GM23248 (cell line): Measurements from ENCODE around the gene CCDC88C. TPM values are rescaled to one million over a fixed set of nuclear protein-coding genes. Genes with fewer than 3 reads are reported as not detected.
A peak's percentile ranks its signal among the peaks of the same experiment; 100 is the strongest.

Source experiments
- DNase-seq: peaks from one replicate; pipeline ENCODE4 v3.0.0-alpha.2; 2015
- H2AFZ ChIP-seq: fragments of 200-600 bp; sonication (generic); 2 replicates; pipeline ENCODE4 v1.6.1; 2016; ENCODE audit warnings: antibody characterized with exemption
- H3F3A ChIP-seq: fragments of 200-600 bp; sonication (generic); 2 replicates; pipeline ENCODE4 v1.6.1; 2016; ENCODE audit warnings: mild to moderate bottlenecking, antibody characterized with exemption, mixed run types; ENCODE audit not compliant: insufficient read depth
- H3K27ac ChIP-seq: fragments of 200-600 bp; sonication (generic); 2 replicates; pipeline ENCODE4 v1.5.1; 2016; ENCODE audit warnings: mild to moderate bottlenecking
- H3K27me3 ChIP-seq: fragments of 200-600 bp; sonication (generic); replicated peaks from 2 replicates; pipeline ENCODE4 v1.6.1; 2016; ENCODE audit warnings: mild to moderate bottlenecking; ENCODE audit not compliant: insufficient read depth
- H3K36me3 ChIP-seq: fragments of 200-600 bp; sonication (generic); 2 replicates; pipeline ENCODE4 v1.6.1; 2016; ENCODE audit warnings: low read depth, mild to moderate bottlenecking
- H3K4me1 ChIP-seq: fragments of 200-600 bp; sonication (generic); 2 replicates; pipeline ENCODE4 v1.6.1; 2016; ENCODE audit warnings: mild to moderate bottlenecking; ENCODE audit not compliant: insufficient read depth
- H3K4me2 ChIP-seq: fragments of 200-600 bp; sonication (generic); one replicate; pipeline ENCODE4 v1.6.1; 2016; ENCODE audit warnings: mild to moderate bottlenecking; ENCODE audit not compliant: unreplicated experiment
- H3K4me3 ChIP-seq: fragments of 200-600 bp; sonication (generic); 2 replicates; pipeline ENCODE4 v1.5.1; 2016; ENCODE audit warnings: mild to moderate bottlenecking
- H3K79me2 ChIP-seq: fragments of 200-600 bp; sonication (generic); 2 replicates; pipeline ENCODE4 v1.6.1; 2016; ENCODE audit warnings: mild to moderate bottlenecking; ENCODE audit not compliant: insufficient read depth
- H3K9ac ChIP-seq: fragments of 200-600 bp; sonication (generic); 2 replicates; pipeline ENCODE4 v1.6.1; 2016; ENCODE audit warnings: mild to moderate bottlenecking
- H3K9me2 ChIP-seq: fragments of 200-600 bp; sonication (generic); 2 replicates; pipeline ENCODE4 v1.6.1; 2016; ENCODE audit warnings: mixed run types, mild to moderate bottlenecking, moderate library complexity; ENCODE audit not compliant: insufficient read depth
- H3K9me3 ChIP-seq: fragments of 200-600 bp; sonication (generic); one replicate; pipeline ENCODE4 v1.6.1; 2017; ENCODE audit warnings: low read depth
- H4K20me1 ChIP-seq: fragments of 200-600 bp; sonication (generic); 2 replicates; pipeline ENCODE4 v1.6.0; 2016; ENCODE audit not compliant: insufficient read depth
- EZH2 ChIP-seq: fragments of 200-600 bp; sonication (generic); IDR thresholded peaks from 2 replicates; pipeline ENCODE4 v1.6.1; 2018; ENCODE audit warnings: antibody characterized with exemption, mild to moderate bottlenecking; ENCODE audit not compliant: insufficient read depth, poor library complexity, severe bottlenecking
- EZH2phosphoT487 ChIP-seq: fragments of 200-600 bp; sonication (generic); IDR thresholded peaks from 2 replicates; pipeline ENCODE4 v1.6.1; 2018; ENCODE audit warnings: antibody characterized with exemption, moderate library complexity, mild to moderate bottlenecking, low read depth; ENCODE audit not compliant: insufficient read depth
- WGBS, 2 experiments: methylation state at CpG; one replicate each; pipeline ENCODE4 v1.1.6; 2015 to 2017; ENCODE audit warnings: low lambda C conversion rate in 2 of 2, low coverage in 1 of 2; ENCODE audit errors: missing lambda C conversion rate in 2 of 2; 5-methylcytosine and 5-hydroxymethylcytosine counted together
- in situ Hi-C: fragments of 300-500 bp; cut with MboI; formaldehyde crosslinking; loops from 2 replicates; pipeline ENCODE4 v1.15.0; 2020
- polyA plus RNA-seq: library from polyadenylated mRNA; unstranded; fragments of >200 nt; fragmentation: Nextera tagmentation; extraction: Ambion mirVana; gene quantifications from 2 replicates; pipeline ENCODE4 v1.2.1, GENCODE V29; 2016
- total RNA-seq: library from RNA; depleted of rRNA; stranded (reverse); fragments of >200 nt; shearing (Covaris generic); gene quantifications from 2 replicates; pipeline ENCODE4 v1.2.3, GENCODE V29; 2014

CCDC88C gene
- total and polyA plus RNA-seq, 2 experiments from 2014 or later = not detected

- in situ Hi-C loops = no loop called here
- Histone ChIP-seq H3K27me3 (peaks cover 11% of the 10 kb centered on the region; the same call in 1 of the 2 replicates), H3K9me2 (no peaks in the 10 kb centered on the region), H3K9me3 (no peaks in the 10 kb centered on the region), H3K9ac (no peak overlapping the region), H3K27ac (no peak overlapping the region), H3F3A (no peaks in the 10 kb centered on the region), H3K4me3 (no peak overlapping the region), H3K4me1 (no peaks in the 10 kb centered on the region), H3K79me2 (no peaks in the 10 kb centered on the region), H3K4me2 (no peak overlapping the region), H3K36me3 (no peaks in the 10 kb centered on the region), H4K20me1 (no peaks in the 10 kb centered on the region), H2AFZ (no peak overlapping the region)
- no peak for TF ChIP-seq EZH2phosphoT487
- TF ChIP-seq EZH2 = no peak
- DNase-seq = peak; percentile 21
- WGBS, 2 experiments = 32 to 34% methylated on average over 17 to 21 of the region's 21 CpGs
These were observed 100.0 kb downstream of the CCDC88C start for GRCh38 chr14:91317381-91318308.

DNA sequence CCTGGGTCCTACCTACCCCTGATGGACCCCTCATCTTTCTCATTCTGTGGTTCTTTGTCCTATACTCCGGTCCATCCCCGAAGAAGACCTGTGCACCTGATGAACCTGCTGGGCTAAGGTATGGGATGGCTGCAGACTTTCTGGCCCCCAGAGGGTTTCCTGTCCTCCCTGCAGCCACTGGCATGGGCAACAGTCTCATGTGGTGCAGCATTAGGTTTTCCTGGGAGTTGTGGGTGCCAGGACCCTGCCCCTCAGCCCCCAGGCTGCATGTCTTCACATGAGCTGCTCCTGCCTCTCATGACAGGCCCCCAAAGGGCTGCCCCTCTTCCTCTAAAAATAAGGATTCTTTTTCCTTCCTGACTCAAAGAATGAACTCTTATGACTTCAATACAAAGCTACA, 100.9 kb downstream of the CCDC88C start:
- no peak for DNase-seq

GRCh38 chr14:91315844-91316267, 101.8 kb downstream of the CCDC88C start:
- Histone ChIP-seq H3K79me2 (no peaks in the 10 kb centered on the region), H3K9me2 (no peaks in the 10 kb centered on the region), H3K4me3 (no peak overlapping the region), H3K27me3 (peaks cover 11% of the 10 kb centered on the region; the same call in 1 of the 2 replicates), H4K20me1 (no peaks in the 10 kb centered on the region), H3K4me2 (no peak overlapping the region), H3K9me3 (no peaks in the 10 kb centered on the region), H3K36me3 (no peaks in the 10 kb centered on the region), H3K27ac (no peak overlapping the region), H3F3A (no peaks in the 10 kb centered on the region), H3K9ac (no peak overlapping the region), H3K4me1 (no peaks in the 10 kb centered on the region), H2AFZ (no peak overlapping the region)
- no peak for DNase-seq
- no peak for TF ChIP-seq EZH2
- TF ChIP-seq EZH2phosphoT487 = no peak
- in situ Hi-C loops = no loop called here
- 73 to 74% methylated on average over 6 of the region's 6 CpGs for WGBS, 2 experiments

More for the DNA sequence above, 100.9 kb downstream of the CCDC88C start:
- Histone ChIP-seq H3K4me2 (no peak overlapping the region), H3K79me2 (no peaks in the 10 kb centered on the region), H3K36me3 (no peaks in the 10 kb centered on the region), H3K9me3 (no peaks in the 10 kb centered on the region), H3F3A (no peaks in the 10 kb centered on the region), H2AFZ (no peak overlapping the region), H3K9ac (no peak overlapping the region), H3K4me1 (no peaks in the 10 kb centered on the region), H3K27me3 (peaks cover 11% of the 10 kb centered on the region; the same call in 1 of the 2 replicates), H3K4me3 (no peak overlapping the region), H4K20me1 (no peaks in the 10 kb centered on the region), H3K9me2 (no peaks in the 10 kb centered on the region), H3K27ac (no peak overlapping the region)
- 92 to 95% methylated on average over 2 of the region's 2 CpGs for WGBS, 2 experiments
- TF ChIP-seq EZH2phosphoT487 = no peak
- TF ChIP-seq EZH2 = no peak
- in situ Hi-C loops = no loop called here

DNA sequence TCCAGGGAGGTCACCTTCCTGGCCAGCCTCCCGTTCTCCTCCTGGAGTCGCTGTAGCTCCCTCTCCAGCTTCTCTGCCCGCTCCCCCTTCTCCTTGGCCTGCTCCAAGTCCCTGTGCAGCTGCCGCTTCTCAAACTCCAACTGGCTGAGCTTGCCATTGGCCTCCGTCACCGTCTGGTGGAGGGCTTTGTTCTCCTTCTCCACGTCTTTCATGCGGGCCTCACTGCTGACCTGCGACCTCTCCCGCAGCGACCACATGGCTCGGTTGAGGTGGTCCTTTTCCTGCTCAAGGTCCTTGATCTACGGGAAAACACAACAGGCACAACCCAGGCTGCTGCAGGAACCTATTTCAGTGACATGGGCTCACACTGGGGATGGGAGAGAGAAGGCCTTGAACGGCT, 103.8 kb downstream of the CCDC88C start:
- H3K4me1 ChIP-seq = no peaks in the 10 kb centered on the region
- no peak overlapping the region for H3K27ac ChIP-seq
- DNase-seq = no peak
- H3K4me2 ChIP-seq = no peak overlapping the region
- H3F3A ChIP-seq = no peaks in the 10 kb centered on the region
- H2AFZ ChIP-seq = no peak overlapping the region
- in situ Hi-C loops = no loop called here
- peaks cover 8% of the 10 kb centered on the region; the same call in 1 of the 2 replicates for H3K27me3 ChIP-seq
- no peak overlapping the region for H3K9ac ChIP-seq
- 77 to 78% methylated on average over 14 of the region's 14 CpGs for WGBS, 2 experiments
- H3K9me2 ChIP-seq = no peaks in the 10 kb centered on the region
- H3K36me3 ChIP-seq = no peaks in the 10 kb centered on the region
- no peaks in the 10 kb centered on the region for H4K20me1 ChIP-seq
- H3K79me2 ChIP-seq = no peaks in the 10 kb centered on the region
- TF ChIP-seq EZH2 = no peak
- TF ChIP-seq EZH2phosphoT487 = no peak
- H3K9me3 ChIP-seq = no peaks in the 10 kb centered on the region
- H3K4me3 ChIP-seq = no peak overlapping the region
